ENCODE data around the gene SFTA2. TPM values are rescaled to one million over a fixed set of nuclear protein-coding genes. Genes with fewer than 3 reads are reported as not detected.
A peak's percentile ranks its signal among the peaks of the same experiment; 100 is the strongest.

Gene SFTA2
- total and polyA plus RNA-seq, 10 of the 15 experiments (the other 5 are each of a cell fraction or from before 2014, with no cell fraction given): 0.15 to 0.92 (median 0.33) TPM; not detected in 4

GRCh38 chr6:30900863-30901417, 31.0 kb downstream of the SFTA2 start (continued):
- TF ChIP-seq RFX5 (IDR thresholded peaks at IDR 0.05; ENCODE audit: low read depth, low read length): no peak
- TF ChIP-seq ATF3 (IDR thresholded peaks at IDR 0.05; ENCODE audit: borderline replicate concordance, extremely low read depth, low read depth, low read length): no peak
- no peak for TF ChIP-seq MAX (IDR thresholded peaks at IDR 0.05; ENCODE audit: low read depth, low read length)
- no peak for TF ChIP-seq RELA (IDR thresholded peaks at IDR 0.05; ENCODE audit: borderline replicate concordance, partially characterized antibody)
- TF ChIP-seq, protein P1, sequence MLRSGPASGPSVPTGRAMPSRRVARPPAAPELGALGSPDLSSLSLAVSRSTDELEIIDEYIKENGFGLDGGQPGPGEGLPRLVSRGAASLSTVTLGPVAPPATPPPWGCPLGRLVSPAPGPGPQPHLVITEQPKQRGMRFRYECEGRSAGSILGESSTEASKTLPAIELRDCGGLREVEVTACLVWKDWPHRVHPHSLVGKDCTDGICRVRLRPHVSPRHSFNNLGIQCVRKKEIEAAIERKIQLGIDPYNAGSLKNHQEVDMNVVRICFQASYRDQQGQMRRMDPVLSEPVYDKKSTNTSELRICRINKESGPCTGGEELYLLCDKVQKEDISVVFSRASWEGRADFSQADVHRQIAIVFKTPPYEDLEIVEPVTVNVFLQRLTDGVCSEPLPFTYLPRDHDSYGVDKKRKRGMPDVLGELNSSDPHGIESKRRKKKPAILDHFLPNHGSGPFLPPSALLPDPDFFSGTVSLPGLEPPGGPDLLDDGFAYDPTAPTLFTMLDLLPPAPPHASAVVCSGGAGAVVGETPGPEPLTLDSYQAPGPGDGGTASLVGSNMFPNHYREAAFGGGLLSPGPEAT (IDR thresholded peaks at IDR 0.05; ENCODE audit: low read depth): peak; percentile 69; the same call in 1 of the 2 replicates
- TF ChIP-seq CHD1 (IDR thresholded peaks at IDR 0.05; ENCODE audit: low read depth, low read length): no peak
- TF ChIP-seq MTA3 (IDR thresholded peaks at IDR 0.05; ENCODE audit: borderline replicate concordance, low read length): no peak
- TF ChIP-seq EZH2 (IDR thresholded peaks at IDR 0.05; ENCODE audit: borderline replicate concordance, control insufficient read depth, low read depth, low read length): no peak
- TF ChIP-seq TCF7 (IDR thresholded peaks at IDR 0.05; ENCODE audit: borderline replicate concordance): no peak
- no peak for TF ChIP-seq NBN (IDR thresholded peaks at IDR 0.05)
- TF ChIP-seq PBX3 (IDR thresholded peaks at IDR 0.05; ENCODE audit: insufficient replicate concordance, low read depth, low read length): no peak
- TF ChIP-seq E2F8 (IDR thresholded peaks at IDR 0.05; ENCODE audit: low read depth, partially characterized antibody): peak; percentile 14
- TF ChIP-seq ZBTB33 (IDR thresholded peaks at IDR 0.05): no peak
- TF ChIP-seq, protein P2, sequence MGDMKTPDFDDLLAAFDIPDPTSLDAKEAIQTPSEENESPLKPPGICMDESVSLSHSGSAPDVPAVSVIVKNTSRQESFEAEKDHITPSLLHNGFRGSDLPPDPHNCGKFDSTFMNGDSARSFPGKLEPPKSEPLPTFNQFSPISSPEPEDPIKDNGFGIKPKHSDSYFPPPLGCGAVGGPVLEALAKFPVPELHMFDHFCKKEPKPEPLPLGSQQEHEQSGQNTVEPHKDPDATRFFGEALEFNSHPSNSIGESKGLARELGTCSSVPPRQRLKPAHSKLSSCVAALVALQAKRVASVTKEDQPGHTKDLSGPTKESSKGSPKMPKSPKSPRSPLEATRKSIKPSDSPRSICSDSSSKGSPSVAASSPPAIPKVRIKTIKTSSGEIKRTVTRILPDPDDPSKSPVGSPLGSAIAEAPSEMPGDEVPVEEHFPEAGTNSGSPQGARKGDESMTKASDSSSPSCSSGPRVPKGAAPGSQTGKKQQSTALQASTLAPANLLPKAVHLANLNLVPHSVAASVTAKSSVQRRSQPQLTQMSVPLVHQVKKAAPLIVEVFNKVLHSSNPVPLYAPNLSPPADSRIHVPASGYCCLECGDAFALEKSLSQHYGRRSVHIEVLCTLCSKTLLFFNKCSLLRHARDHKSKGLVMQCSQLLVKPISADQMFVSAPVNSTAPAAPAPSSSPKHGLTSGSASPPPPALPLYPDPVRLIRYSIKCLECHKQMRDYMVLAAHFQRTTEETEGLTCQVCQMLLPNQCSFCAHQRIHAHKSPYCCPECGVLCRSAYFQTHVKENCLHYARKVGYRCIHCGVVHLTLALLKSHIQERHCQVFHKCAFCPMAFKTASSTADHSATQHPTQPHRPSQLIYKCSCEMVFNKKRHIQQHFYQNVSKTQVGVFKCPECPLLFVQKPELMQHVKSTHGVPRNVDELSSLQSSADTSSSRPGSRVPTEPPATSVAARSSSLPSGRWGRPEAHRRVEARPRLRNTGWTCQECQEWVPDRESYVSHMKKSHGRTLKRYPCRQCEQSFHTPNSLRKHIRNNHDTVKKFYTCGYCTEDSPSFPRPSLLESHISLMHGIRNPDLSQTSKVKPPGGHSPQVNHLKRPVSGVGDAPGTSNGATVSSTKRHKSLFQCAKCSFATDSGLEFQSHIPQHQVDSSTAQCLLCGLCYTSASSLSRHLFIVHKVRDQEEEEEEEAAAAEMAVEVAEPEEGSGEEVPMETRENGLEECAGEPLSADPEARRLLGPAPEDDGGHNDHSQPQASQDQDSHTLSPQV (IDR thresholded peaks at IDR 0.05): no peak
- no peak for TF ChIP-seq USF1 (IDR thresholded peaks at IDR 0.05; ENCODE audit: borderline replicate concordance, extremely low read length, insufficient read depth, low read depth, low read length)
